Nucleus accumbens (tissue), 56 donors: ENCODE measurements around the gene TLE1.
A peak's percentile ranks its signal among the peaks of the same experiment; 100 is the strongest.
"Not testable (repeated sequence)": the region's sequence is repeated elsewhere in the genome, so short reads cannot be mapped to it uniquely, and the experiment has no call there.

Experiments
- DNase-seq, 56 donors: peaks; one replicate each; lab custom pipeline; 2025; lab: John Stamatoyannopoulos, UW

The TLE1 gene

DNA sequence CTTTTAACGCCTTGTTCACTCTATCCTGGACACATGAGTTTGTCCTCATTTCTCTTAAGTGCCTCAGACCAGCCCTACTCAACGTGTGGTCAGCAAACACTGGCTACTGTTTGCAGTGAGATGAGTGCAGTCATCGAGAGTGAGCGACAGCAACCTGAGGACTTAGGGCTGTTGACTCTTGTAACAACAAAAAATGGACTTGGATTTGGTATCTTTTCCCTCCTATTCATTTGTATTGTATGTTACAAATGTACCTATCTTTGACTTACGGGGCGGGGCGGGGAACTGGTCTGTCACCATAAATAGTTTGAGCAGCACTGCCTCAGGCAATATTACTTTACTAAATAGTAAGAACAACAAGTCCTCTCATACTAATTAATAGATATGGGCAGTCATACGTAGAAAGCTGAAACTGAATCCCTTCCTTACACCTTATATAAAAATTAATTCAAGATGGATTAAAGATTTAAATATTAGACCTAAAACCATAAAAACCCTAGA, 84.1 kb downstream of the TLE1 start:
- DNase-seq: no peak

DNA sequence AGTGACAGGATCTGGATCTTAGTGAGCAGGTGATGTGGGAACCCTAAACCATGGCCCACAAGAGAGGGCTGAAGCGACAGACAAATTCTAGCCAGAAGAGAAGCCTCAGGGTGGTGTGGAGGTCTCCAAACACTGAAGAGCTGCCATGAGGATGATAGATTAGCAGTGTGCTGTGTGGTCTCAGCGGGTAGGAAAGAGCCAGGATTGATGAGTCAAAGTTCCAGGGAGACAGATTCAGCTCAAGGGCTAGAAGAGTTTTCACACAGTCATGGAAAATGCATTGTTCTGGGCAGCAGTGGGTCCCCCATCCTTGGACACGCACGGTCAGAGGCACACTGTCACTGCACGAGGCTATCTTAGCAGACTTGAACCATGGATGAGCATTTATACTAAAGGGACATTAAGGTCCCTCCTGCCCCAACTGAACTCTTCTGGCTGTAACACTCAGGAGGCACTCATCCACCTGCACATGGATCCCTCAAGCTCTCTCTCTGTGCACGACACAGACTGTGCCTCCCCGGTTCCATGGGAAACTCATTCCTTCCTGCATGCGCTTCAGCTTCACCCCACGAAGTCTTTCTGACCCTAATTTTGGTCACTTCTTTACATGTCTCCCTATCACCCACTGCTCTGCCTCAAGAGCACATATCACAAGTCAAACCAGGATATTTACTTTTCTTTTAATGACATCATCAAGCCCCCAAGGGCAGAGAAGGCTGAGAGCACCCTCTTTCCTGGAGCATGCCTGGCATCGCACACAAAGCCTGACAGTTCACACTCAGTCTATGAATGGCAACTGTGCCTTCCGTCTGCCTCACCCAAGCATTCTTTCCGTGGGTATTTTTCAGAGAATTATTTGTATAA, 84.8 kb downstream of the TLE1 start:
- no peak for DNase-seq

DNA sequence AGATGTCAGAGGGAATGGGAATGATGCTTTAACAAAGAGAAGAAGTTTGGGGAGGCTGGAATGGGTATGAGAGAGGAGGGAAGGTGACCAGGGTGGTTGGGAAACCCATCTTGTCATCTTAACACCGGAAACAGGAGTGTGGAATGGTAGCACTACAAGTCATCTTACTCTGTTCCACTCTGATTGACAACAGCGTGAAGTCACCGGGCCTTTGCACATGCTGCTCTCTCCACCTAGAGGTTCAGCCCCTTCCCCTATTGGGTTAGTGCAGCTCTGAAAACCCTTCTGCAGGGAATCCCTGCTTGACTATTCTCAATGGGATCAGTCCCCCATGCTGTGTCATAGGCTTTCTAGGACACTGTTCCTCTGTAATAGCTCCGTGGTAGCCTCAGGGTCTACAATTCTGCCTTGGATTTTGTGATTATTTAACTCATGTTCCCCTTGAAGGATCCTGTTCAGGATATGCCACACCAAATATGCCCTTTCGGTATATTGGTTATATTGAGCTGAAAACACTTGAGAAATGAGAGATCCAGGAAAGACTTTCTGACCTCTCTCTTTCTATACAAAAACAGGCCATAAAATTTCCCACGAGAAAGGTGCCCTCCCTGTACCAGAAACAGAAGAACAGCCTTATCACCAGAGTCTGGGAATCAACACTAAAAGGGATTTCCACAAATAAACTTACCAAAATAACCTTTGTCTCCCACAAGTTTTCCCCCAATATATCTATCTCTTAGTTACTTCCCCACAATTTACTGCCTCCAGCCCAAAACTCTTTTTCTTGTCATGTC, 86.3 kb downstream of the TLE1 start:
- no peak for DNase-seq

DNA sequence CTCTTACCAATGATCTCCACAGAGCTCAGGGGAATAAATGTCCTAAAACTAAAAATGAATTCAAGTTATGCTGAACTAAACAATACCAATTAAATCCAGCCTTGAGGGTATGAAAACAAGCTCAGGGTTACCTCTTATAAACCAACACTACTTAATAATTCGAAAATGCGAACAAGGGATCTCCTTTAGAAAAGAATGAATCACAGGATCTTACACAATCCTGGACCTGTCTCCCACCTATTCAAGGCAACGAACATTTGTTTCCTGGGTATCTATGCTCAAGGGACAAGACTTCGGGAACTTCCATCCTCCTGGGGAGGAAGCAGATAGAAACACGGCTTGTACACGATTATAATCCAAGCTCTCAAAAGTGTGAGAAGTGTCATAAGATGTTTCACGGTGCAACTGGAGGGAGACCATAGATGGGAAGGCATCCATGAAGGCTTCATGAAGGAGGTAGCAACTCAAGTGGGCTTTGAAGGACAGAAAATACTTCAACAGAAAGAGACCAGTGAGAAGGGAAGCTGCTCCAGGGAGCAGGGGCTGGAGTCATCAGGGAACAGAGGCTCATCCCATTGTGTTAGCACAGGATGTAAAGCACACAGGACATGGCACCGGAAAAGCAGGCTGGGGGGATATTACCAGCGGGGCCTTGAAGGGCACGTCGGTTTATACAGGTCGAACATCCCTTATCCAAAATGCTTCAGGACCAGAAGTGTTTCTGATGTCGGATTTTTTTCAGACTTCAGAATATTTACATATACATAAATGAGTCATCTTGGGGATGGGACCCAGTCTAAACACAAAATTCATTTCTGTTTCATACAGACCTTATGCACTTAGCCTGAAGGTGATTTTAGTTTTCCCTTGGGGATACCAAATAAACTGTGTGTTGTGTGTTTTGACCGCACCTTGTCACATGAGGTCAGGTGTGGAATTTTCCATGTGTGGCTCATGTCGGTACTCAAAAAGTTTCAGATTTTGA, 87.4 kb downstream of the TLE1 start:
- no peak for DNase-seq

DNA sequence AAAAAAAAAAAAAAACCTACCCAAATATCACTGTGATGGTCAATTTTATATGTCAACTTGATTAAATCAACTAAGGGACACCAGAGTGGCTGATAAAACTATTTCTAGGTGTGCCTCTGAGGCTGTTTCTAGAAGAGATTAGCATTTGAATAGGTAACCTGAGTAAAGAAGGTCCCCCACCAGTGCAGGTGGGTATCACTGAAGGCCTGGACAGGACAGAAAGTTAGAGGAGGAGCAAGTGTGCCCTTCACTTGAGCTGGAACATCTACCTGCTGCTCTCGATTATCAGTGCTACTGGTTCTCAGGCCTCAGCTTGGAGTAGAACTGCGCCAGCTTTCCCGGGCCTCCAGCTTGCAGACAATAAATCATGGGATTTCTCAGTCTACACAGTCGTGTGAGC, 88.7 kb downstream of the TLE1 start:
- no peak for DNase-seq

DNA sequence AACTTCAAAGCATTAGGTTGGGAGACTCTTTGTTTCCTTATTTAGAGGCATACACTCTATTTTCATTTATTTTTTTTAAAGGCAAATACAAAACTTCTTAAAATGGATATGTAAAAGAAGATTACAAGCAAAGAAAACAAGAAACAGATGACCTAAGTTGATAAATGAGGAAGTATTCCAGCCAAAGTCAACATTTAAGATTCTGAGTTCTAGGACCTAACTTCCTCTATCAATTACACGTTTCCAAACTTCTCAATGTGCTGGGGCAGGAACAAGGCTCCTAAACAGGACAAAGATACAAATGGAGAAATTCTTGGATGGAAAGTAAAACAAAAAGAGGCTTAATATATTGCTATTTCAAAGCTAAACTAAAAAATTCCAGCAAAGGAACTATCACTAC, 89.5 kb downstream of the TLE1 start:
- no peak for DNase-seq

DNA sequence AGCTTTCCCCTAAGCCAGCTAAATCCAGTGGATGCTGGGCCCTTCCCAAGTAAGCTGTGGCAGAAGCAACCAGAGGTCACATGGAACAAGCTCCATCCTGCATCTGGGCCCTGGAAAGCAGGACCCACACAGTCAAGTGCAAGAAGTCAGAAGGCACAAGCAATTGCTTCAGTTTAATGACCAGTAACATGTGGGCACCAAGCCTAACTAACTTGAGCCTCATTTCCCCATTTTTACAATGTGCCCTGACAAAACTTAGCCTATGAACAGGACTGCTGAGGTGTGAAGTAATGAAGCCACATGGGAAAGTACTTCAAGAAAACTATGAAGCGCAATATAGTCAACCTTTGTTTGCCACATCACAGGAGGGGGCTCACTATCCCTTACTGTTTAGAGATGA, 90.5 kb downstream of the TLE1 start:
- no peak for DNase-seq

DNA sequence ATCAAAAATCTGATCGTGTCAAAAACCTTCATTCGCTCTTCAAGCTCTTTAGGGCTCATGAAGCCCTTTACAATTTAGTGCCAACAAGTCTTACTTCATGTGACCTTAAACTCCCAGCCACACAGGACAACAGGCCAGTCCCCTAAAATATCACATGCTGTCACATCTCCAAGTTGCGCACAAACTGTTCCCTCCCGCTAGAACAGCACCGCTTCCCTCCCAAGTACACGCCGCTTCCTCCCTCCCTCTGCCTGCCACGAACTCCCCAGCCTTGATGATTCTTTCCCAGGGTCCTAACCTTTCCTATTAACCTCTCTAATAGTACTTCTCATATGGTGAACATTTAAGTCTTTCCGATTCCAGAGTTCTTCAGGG, 91.2 kb downstream of the TLE1 start:
- DNase-seq: no peak

DNA sequence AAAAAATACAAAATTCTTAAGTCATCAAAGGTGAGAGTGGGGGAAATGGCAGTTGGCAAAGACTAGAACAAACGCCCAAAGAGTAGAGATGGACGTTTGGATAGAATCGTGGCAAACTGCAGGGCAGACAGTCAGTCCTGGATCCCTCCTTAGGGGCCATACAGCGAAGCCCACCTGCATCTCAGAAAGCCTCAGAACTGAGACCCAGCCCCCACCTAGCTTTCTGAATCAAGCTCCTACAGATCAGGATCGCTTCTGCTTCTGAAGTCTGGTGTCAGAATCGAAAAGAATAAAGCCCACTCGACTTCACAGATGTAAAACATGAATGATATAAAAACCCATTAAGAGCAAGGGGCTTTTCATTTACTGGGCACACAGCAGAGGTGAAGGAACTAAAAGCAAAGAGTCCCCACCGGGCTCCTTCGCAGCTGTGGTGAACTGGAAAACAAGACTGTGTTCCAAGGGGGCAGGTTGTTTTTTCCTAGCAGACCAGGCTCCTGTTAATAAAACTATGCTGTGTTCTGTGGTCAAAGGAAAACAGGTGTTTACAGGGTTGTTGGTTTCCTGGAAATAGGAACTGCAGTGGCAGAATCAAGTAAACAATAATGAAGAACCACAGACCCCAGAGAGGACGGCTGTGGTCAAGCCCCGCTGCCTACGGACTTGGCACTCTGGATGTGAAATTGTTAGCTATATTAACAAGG, 91.8 kb downstream of the TLE1 start:
- DNase-seq: no peak

DNA sequence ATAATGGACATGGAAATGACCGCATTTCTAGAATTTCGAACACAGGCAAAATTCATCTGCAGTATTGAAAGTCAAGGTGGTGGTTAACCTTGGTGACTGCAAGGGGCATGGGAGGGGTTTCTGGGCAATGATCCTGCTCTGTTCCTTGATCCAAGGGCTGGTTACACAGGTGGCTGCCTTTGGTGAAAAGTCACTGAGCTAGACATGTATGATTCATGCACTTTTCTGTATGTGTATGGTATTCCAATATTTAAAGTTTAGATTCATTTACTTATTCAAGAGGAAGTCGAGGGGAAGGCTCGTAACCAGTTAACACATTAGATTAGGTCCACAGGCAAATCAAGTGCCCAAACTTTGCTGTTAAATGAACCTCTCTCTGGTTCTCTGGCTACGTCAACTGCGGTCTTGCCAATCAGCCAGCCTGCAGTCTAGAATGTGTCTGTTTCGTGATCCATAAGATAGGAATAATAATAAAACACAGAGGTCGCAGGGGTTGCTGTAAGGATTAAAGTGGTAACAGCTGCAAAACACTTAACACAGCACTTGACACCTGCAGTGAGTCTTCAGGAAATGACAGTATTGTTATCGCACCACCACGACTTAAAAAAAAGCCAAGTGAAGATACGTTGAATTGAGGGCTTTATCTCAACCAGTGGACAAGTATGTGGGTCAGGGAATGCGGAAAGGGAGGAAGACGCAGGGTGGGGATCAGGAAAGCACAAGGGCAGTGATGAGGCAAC, 92.5 kb downstream of the TLE1 start:
- DNase-seq: no peak

DNA sequence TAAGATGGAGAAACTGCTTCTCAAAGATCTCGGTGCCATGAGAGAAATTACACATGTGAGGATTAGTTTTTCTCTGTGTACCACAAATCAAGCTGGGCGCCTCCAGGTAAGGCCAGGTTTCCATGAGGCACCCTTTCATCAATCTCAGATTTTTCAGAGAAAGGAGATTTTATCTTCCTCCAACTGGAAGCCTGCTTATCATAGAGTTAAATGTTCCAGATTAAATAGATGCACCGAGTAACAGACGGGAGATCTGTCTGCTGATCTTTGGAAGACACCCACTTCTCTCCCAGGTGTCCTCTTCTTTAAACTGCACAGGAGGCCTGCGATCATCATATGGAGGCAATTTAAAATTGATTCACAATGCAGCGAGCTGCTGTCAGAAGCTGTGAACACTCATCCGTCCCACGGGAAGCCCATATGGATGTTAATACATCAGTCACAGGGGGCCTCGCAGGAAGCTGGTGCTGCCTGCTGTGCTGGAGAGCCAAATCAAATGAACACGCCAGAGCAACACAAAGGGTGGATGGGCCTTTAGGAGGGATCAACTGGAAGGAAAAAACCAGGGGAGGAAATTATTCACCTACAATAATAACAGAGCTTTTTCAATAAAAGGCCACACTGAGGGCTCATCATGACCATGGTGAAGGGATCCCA, 93.3 kb downstream of the TLE1 start:
- DNase-seq: no peak

DNA sequence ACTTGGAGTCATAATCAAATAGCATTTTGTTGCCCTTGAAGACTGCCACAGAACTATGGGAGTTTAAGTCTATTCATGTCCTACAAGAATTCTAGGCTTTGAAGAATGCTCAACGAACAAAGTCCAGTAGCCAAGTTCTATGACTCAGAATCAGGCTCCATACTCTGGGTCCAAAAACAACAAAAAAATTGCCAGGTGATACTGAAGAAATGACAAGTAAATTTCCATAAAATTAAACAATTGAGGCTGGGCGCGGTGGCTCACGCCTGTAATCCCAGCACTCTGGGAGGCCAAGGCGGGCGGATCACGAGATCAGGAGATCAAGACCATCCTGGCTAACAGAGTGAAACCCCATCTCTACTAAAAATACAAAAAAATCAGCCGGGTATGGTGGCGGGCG, 94.1 kb downstream of the TLE1 start:
- not testable (repeated sequence) for DNase-seq

DNA sequence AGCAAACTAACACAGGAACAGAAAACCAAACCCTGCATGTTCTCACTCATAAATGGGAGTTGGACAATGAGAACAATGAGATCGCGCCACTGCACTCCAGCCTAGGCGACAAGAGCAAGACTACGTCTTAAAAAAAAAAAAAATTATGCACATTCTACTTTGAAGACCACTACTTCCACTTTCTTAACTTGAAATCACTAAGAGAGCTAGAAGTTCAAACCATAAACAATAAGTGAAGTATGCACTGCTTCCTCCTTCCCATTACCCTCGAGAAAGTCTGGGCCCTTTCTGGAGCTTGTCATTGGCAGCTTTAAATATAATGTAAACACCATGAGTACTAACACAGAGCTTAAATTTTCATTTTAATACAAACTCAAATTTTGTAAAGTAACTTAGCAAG, 94.9 kb downstream of the TLE1 start:
- no peak for DNase-seq

DNA sequence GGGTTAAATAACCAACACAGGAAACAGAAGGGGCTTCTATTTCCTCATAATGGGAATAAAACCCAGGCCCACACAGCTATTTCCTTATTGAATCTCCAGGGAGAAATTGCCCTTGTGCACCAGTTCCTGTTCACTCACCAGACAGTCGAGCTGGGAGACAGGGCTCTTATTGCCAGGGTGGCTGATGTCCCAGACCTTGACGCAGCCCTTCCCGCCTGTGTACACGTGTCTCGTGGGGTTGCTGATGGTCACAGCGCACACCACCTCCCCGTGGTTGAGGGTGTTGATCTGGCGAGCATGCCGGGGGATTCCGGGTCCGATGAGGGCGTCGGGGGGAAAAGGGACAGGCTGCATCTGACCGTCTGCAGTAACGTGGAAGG, 96.5 kb downstream of the TLE1 start:
- peak in 9 of 56 donors; percentile 4 to 33 (median 12) for DNase-seq

DNA sequence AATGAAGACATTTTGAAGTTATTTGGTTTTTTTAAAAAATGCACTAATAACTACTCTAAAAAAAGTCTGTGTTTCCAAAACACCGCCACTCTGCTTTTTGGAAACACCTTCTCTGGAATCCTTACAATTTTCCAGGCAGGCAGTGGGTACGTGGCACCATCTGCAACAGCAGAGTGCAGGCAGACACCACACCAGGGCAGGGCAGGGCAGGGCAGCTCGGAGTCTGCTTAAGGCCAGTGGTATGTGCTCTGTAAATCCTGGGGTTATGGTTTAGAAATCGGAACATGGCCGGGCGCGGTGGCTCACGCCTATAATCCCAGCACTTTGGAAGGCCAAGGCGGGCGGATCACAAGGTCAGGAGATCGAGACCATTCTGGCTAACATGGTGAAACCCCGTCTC, 97.6 kb downstream of the TLE1 start:
- DNase-seq: no peak

DNA sequence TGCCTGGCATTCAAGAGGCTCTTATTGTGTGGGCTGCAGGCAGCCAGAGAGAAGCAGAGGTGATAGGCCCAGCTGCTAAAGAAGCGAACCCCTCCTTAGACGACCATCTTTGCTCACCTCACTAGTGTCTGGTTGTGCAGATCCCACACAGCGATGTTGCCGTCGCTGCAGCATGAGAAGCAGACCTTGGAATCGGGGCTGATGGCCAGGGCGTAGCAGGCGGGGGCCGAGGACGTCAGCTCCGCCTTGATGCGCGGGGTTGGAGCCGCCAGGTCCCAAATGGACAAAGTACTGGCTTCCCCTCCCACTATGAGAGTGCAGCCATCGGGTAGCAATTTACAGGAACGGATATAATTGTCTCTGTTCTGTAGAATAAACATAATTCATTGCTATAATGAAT, 98.7 kb downstream of the TLE1 start:
- no peak for DNase-seq

DNA sequence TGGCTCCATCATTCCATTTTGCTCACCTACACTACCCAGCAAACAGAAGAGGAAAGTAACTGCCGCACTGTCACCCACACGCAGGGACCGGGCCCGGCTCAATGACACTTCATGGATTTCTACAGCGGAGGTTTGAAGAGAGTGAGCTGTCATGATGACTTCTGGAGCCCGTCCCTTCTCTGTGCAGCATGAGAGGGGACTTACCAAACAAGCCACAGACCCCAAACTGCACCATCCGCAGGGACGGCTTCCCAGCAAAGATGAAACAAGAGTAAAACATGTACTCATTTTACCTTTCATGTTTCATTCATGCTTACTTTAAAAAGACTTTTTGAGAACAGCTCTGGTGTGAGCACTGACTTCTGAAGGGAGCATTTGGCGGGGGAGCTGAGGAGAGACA, 99.5 kb downstream of the TLE1 start:
- DNase-seq: no peak

DNA sequence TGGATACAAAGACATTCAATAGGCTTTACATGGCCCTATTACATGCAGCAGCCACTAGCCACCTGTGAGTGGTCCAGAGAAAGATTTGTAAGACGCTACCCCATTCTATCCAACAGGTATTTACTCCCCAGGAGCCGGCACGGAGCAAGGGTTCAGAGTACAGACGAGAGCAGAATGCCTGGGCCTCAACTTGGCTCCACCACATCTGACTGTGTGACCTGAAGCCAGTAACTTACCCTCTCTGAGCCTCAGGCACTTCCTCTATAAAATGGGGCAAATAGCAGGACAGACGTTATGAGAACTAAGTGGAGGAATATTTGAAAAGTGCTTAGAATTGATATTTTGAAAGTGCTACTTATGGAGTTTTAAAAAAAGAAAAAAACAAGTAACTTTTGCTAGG, 100.0 kb downstream of the TLE1 start:
- DNase-seq: no peak
